WERI-Rb-1 (cell line): Measurements from ENCODE around the gene BIRC5.

Experiments
- DNase-seq: peaks from one replicate; pipeline ENCODE4 v3.0.0-alpha.2; 2020
- H3K27ac ChIP-seq: fragments of 250-450 bp; sonication (Bioruptor Pico); 2 replicates; pipeline ENCODE4 v1.5.1; 2020; ENCODE audit warnings: mild to moderate bottlenecking, moderate library complexity
- H3K27me3 ChIP-seq: fragments of 250-450 bp; sonication (Bioruptor Pico); 2 replicates; pipeline ENCODE4 v1.5.1; 2021; ENCODE audit warnings: mild to moderate bottlenecking, low read depth, moderate library complexity; ENCODE audit not compliant: insufficient read depth, severe bottlenecking
- H3K36me3 ChIP-seq: fragments of 250-450 bp; sonication (Bioruptor Pico); 2 replicates; pipeline ENCODE4 v1.5.1; 2020; ENCODE audit warnings: mild to moderate bottlenecking, moderate library complexity
- H3K4me3 ChIP-seq: 2 replicates; pipeline ENCODE4 v1.5.1; 2011; ENCODE audit warnings: low read depth, mild to moderate bottlenecking, control low read depth, low read length
- H3K9me3 ChIP-seq: fragments of 250-450 bp; sonication (Bioruptor Pico); 2 replicates; pipeline ENCODE4 v1.5.1; 2021; ENCODE audit warnings: mild to moderate bottlenecking, moderate library complexity; ENCODE audit not compliant: severe bottlenecking
- TF ChIP-seq, protein P1 (sequence below): IDR thresholded peaks from 2 replicates; pipeline ENCODE4 v1.5.1; 2011; ENCODE audit warnings: low read depth, mild to moderate bottlenecking, control low read depth, inconsistent platforms, low read length

Gene BIRC5

DNA sequence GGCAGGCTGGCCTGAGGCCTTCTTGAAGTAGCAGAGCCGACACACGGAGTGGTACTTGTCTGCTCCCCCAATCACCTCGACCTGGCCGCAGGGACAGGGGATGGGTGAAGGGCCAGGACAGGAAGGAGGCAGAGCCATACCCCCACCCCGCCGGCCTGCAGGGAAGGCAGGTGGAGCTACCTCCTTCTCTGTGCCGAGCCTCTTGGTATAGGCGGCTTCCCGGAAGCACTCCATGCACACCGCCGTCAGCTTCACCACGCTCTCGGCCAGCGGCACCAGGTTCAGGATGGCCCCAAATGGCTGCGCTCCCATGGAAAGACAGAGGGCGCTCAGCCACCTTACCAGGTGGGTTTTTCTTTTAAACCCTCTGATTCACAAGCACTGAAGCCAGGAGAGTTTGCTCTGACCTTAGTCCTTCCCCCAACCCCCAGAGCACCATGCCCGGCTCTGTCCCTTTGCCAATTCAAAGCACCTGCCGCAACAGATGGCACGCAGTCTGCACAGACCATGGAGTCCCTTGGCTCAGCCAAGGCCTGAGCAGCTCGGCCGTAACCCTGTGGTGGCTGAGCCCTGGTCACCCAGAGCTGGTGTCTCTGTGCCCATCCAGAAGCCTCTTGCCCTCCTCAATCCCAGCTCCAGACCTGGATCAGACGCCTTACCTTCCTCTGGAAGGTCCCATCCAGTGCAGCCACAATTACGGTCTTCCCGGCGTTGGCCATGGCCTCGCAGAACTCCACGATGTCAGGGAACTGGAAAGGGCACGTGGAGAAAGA, 39.0 kb upstream of the BIRC5 start:
- Histone ChIP-seq H3K27me3 (no peaks in the 10 kb centered on the region), H3K4me3 (no peak overlapping the region), H3K27ac (peak overlapping the region; percentile 7; the same call in 1 of the 2 replicates), H3K36me3 (peaks cover 94% of the 10 kb centered on the region), H3K9me3 (no peaks in the 10 kb centered on the region)
- TF ChIP-seq, protein P1, sequence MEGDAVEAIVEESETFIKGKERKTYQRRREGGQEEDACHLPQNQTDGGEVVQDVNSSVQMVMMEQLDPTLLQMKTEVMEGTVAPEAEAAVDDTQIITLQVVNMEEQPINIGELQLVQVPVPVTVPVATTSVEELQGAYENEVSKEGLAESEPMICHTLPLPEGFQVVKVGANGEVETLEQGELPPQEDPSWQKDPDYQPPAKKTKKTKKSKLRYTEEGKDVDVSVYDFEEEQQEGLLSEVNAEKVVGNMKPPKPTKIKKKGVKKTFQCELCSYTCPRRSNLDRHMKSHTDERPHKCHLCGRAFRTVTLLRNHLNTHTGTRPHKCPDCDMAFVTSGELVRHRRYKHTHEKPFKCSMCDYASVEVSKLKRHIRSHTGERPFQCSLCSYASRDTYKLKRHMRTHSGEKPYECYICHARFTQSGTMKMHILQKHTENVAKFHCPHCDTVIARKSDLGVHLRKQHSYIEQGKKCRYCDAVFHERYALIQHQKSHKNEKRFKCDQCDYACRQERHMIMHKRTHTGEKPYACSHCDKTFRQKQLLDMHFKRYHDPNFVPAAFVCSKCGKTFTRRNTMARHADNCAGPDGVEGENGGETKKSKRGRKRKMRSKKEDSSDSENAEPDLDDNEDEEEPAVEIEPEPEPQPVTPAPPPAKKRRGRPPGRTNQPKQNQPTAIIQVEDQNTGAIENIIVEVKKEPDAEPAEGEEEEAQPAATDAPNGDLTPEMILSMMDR = peak; percentile 62
- peak; percentile 49 for DNase-seq

DNA sequence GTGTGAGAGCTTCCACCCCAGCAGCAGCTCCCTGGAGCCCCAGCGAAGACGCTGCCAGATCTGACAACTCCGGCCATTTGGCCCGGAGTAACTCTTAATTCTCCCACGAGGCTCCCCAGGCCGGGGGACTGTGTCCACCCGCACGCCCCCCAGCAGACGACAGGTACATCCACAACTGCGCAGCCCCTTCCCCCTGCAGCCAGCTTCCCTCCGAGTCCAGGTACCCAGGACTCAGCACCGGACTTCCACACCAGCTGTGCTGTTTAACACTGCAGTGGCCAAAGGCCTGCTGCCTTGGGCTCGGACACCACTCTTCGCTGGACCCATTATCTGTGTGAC, 38.4 kb upstream of the BIRC5 start:
- Histone ChIP-seq H3K4me3 (no peak overlapping the region), H3K27me3 (no peaks in the 10 kb centered on the region), H3K27ac (no peak overlapping the region), H3K9me3 (no peaks in the 10 kb centered on the region), H3K36me3 (peaks cover 98% of the 10 kb centered on the region)
- TF ChIP-seq, protein P1 = no peak
- no peak for DNase-seq

DNA sequence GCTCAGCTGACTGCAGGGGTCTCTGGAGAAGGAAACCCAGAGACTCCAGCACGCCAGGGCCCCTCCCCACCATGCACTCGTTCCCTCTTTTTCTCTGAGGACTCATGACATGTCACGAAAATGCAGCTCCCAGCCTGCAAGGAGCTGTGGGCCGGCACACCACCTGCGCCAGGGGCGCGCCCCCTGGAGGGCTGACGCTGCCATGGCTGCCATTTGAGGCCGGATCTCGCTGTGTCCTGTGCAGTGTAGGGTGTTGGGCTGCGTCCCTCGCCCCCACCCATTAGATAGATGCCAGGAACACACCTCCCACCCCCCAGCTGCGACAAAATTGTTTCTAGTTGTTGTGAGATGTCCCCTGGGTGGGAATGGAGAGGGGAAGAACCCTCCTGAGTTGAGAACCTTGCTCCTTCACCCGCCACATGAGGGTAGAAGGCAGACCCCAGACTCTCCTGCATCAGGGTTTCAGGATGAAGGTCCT, 37.5 kb upstream of the BIRC5 start:
- H3K9me3 ChIP-seq = no peaks in the 10 kb centered on the region
- peak overlapping the region; percentile 2; the same call in 1 of the 2 replicates for H3K27ac ChIP-seq
- H3K36me3 ChIP-seq = peaks cover 96% of the 10 kb centered on the region
- H3K27me3 ChIP-seq = no peaks in the 10 kb centered on the region
- H3K4me3 ChIP-seq = no peak overlapping the region
- TF ChIP-seq, protein P1 = peak; percentile 100
- peak; percentile 87 for DNase-seq

DNA sequence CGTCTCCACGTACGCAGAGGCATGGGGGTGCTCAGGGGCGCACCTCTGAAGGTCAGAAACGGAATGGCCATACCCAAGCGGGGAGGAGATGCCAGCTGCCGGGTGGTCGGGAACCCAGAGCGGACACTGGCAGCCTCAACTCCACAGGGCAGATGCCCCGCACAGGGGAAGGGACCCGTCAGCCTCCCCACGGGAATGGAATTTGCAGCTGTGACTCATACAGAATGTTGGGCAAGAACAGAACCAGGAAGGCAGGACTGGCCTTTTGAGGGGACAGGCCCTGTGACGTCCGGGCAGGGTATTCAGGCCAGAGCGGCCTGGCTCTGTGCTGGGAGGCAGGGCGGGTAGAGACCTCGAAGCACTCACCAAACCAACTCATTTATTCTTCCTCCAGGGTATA, 34.7 kb upstream of the BIRC5 start:
- TF ChIP-seq, protein P1 = no peak
- no peak overlapping the region for H3K27ac ChIP-seq
- H3K27me3 ChIP-seq = no peaks in the 10 kb centered on the region
- no peak for DNase-seq
- H3K36me3 ChIP-seq = peaks cover 96% of the 10 kb centered on the region
- H3K4me3 ChIP-seq = no peak overlapping the region
- H3K9me3 ChIP-seq = no peaks in the 10 kb centered on the region

DNA sequence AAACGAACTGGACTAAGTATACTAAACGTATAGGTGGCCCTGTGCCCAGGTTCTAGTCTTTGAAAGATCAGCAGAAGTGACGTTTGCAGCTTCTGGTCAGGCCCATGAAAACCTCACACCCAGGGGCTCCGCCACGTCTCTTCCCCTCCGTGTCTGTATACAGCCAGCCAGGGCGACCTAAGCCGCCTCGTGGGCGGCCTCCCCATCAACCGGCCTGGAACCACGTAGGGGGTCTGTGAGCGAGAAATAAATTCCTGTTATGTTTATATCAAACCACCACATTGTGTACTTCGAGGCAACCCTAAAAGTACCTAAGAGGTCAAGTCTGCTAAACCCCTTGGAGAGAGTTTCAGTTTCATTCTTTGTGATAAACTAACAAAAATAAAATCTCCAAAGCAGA, 34.0 kb upstream of the BIRC5 start:
- peaks cover 96% of the 10 kb centered on the region for H3K36me3 ChIP-seq
- TF ChIP-seq, protein P1 = no peak
- no peaks in the 10 kb centered on the region for H3K27me3 ChIP-seq
- no peak overlapping the region for H3K4me3 ChIP-seq
- H3K9me3 ChIP-seq = no peaks in the 10 kb centered on the region
- no peak for DNase-seq
- H3K27ac ChIP-seq = no peak overlapping the region

DNA sequence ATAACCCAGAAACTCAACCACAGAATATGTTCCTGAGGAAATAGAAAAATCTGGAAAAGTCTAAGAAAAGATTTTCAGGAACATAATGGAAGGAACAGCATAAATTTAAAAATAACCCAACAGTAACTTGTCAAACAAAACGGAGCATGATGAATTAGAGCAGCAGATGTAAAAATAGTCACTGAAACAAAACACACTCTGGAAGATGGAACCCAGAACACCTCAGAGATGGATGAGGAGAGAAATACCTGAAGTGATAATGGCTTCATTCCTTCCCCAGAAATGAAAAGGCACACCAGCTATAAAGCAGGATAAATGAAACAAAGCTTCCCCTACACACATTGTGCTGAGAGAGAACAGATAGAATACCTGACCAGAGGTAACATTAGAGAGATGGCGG, 33.5 kb upstream of the BIRC5 start:
- no peak overlapping the region for H3K4me3 ChIP-seq
- no peaks in the 10 kb centered on the region for H3K9me3 ChIP-seq
- no peak for DNase-seq
- H3K27ac ChIP-seq = no peak overlapping the region
- H3K36me3 ChIP-seq = peaks cover 96% of the 10 kb centered on the region
- TF ChIP-seq, protein P1 = no peak
- H3K27me3 ChIP-seq = no peaks in the 10 kb centered on the region
